Thyroid gland (tissue), 4 donors: ENCODE data around the gene CAMTA1. TPM values are rescaled to one million over a fixed set of nuclear protein-coding genes. Genes with fewer than 3 reads are reported as not detected.
A peak's percentile ranks its signal among the peaks of the same experiment; 100 is the strongest.

Source experiments
- DNase-seq, 2 donors: peaks; one replicate each; pipeline ENCODE4 v3.0.0-alpha.2; 2019
- H3K27ac ChIP-seq, 3 donors: fragments of 200-600 bp; sonication (generic); 1 replicate in 2 of 3; 2 replicates in 1 of 3; pipeline ENCODE4 v1.5.1; 2016 to 2019; ENCODE audit warnings: mild to moderate bottlenecking in 1 of 3, moderate library complexity in 1 of 3
- H3K27me3 ChIP-seq: fragments of 200-600 bp; sonication (generic); one replicate; pipeline ENCODE4 v1.5.1; 2019
- H3K36me3 ChIP-seq, 2 donors: fragments of 200-600 bp; sonication (generic); one replicate each; pipeline ENCODE4 v1.5.1; 2016 to 2019
- H3K4me1 ChIP-seq, 2 donors: fragments of 200-600 bp; sonication (generic); one replicate each; pipeline ENCODE4 v1.5.1; 2017 to 2019
- H3K4me3 ChIP-seq, 3 donors: fragments of 200-600 bp; sonication (generic); replicated peaks in 1 of 3; 1 replicate in 2 of 3; 2 replicates in 1 of 3; pipeline ENCODE4 v1.5.1; 2016; ENCODE audit warnings: mild to moderate bottlenecking in 1 of 3
- H3K9me3 ChIP-seq: fragments of 200-600 bp; sonication (generic); one replicate; pipeline ENCODE4 v1.5.1; 2017
- CTCF ChIP-seq, 6 experiments: fragments of 200-600 bp in 3 of 6; fragments of 450-650 bp in 3 of 6; sonication (generic) in 3 of 6; IDR thresholded peaks; one replicate each; pipeline ENCODE4 v1.5.1; 2016 to 2019; ENCODE audit warnings: antibody characterized with exemption in 6 of 6, mild to moderate bottlenecking in 2 of 6, inconsistent platforms in 1 of 6, moderate library complexity in 1 of 6
- POLR2A ChIP-seq, 2 donors: fragments of 450-650 bp; IDR thresholded peaks; one replicate each; pipeline ENCODE4 v1.6.1; 2017; ENCODE audit warnings: antibody characterized with exemption in 2 of 2, mild to moderate bottlenecking in 2 of 2, moderate library complexity in 1 of 2
- WGBS, 2 donors: methylation state at CpG; one replicate each; pipeline ENCODE4 v1.1.5; 2017; 5-methylcytosine and 5-hydroxymethylcytosine counted together
- intact Hi-C: fragments of 100-400 bp; cut with DNase I; formaldehyde crosslinking; loops from one replicate; pipeline ENCODE4 v1.15.1; 2023
- total RNA-seq, 4 donors: library from RNA; depleted of rRNA; stranded (reverse); fragments of >200 nt; gene quantifications; one replicate each; pipeline ENCODE4 v1.2.3, GENCODE V29; 2016

Gene CAMTA1
- total RNA-seq, 4 donors from 2014 or later = 63.9 to 124 (median 101) TPM

GRCh38 chr1:7648761-7649384, 863.6 kb downstream of the CAMTA1 start:
- H3K27me3 ChIP-seq = no peaks in the 10 kb centered on the region
- DNase-seq = peak in 1 of 2 donors; percentile 33
- peaks cover 5 to 31% of the 10 kb centered on the region in 2 donors for H3K4me1 ChIP-seq
- peak overlapping the region in 2 of 3 donors; percentile 38 to 62 for H3K27ac ChIP-seq
- H3K9me3 ChIP-seq = no peaks in the 10 kb centered on the region
- no peak for TF ChIP-seq CTCF (IDR thresholded peaks at IDR 0.05)
- TF ChIP-seq POLR2A (IDR thresholded peaks at IDR 0.05) = no peak
- no peak overlapping the region for H3K4me3 ChIP-seq
- H3K36me3 ChIP-seq = no peaks in the 10 kb centered on the region
- intact Hi-C loops = loop anchor here (5.0 to 10.0 kb wide), 2 partner anchors 424 to 607 kb away; no protein-coding TSS in a partner anchor
- WGBS, 2 donors = 25 to 51% methylated on average over 5 to 14 of the region's 14 CpGs

GRCh38 chr1:7650801-7651200, 865.5 kb downstream of the CAMTA1 start:
- Histone ChIP-seq H3K4me3 (no peak overlapping the region), H3K27me3 (no peaks in the 10 kb centered on the region), H3K27ac (no peak overlapping the region), H3K9me3 (no peaks in the 10 kb centered on the region), H3K36me3 (no peaks in the 10 kb centered on the region), H3K4me1 (peaks cover under 1 to 21% of the 10 kb centered on the region in 2 donors)
- peak; percentile 44 to 59 for DNase-seq
- TF ChIP-seq POLR2A (IDR thresholded peaks at IDR 0.05) = no peak
- no peak for TF ChIP-seq CTCF (IDR thresholded peaks at IDR 0.05)
- 25 to 59% methylated on average over 10 to 11 of the region's 11 CpGs for WGBS, 2 donors
- intact Hi-C loops = no loop called here

- no peaks in the 10 kb centered on the region for H3K36me3 ChIP-seq
- H3K4me1 ChIP-seq = peaks cover 0 to 17% of the 10 kb centered on the region in 2 donors
- intact Hi-C loops = no loop called here
- H3K27ac ChIP-seq = no peak overlapping the region
- 77 to 83% methylated on average over 8 of the region's 8 CpGs for WGBS, 2 donors
- DNase-seq = no peak
- TF ChIP-seq CTCF (IDR thresholded peaks at IDR 0.05) (no peak), POLR2A (IDR thresholded peaks at IDR 0.05) (no peak)
- no peak overlapping the region for H3K4me3 ChIP-seq
- H3K9me3 ChIP-seq = no peaks in the 10 kb centered on the region
- H3K27me3 ChIP-seq = no peaks in the 10 kb centered on the region
These were observed 865.9 kb downstream of the CAMTA1 start for GRCh38 chr1:7651203-7651602.

- Histone ChIP-seq H3K4me3 (no peak overlapping the region), H3K36me3 (no peaks in the 10 kb centered on the region), H3K27me3 (no peaks in the 10 kb centered on the region), H3K27ac (no peak overlapping the region), H3K9me3 (no peaks in the 10 kb centered on the region), H3K4me1 (peaks cover 0 to 11% of the 10 kb centered on the region in 2 donors)
- 69 to 72% methylated on average over 6 to 7 of the region's 7 CpGs for WGBS, 2 donors
- TF ChIP-seq POLR2A (IDR thresholded peaks at IDR 0.05) (no peak), CTCF (IDR thresholded peaks at IDR 0.05) (no peak)
- DNase-seq = no peak
- intact Hi-C loops = no loop called here
These were observed 866.8 kb downstream of the CAMTA1 start for GRCh38 chr1:7652061-7652460.

- no peak overlapping the region for H3K27ac ChIP-seq
- TF ChIP-seq POLR2A (IDR thresholded peaks at IDR 0.05) (no peak), CTCF (IDR thresholded peaks at IDR 0.05) (no peak)
- 82 to 86% methylated on average over 7 to 9 of the region's 12 CpGs for WGBS, 2 donors
- intact Hi-C loops = no loop called here
- H3K9me3 ChIP-seq = no peaks in the 10 kb centered on the region
- DNase-seq = no peak
- no peak overlapping the region for H3K4me3 ChIP-seq
- H3K36me3 ChIP-seq = no peaks in the 10 kb centered on the region
- peaks cover 0 to 9% of the 10 kb centered on the region in 2 donors for H3K4me1 ChIP-seq
- no peaks in the 10 kb centered on the region for H3K27me3 ChIP-seq
These were observed 867.4 kb downstream of the CAMTA1 start for GRCh38 chr1:7652515-7653098.
